Measurements from ENCODE around the gene CLK2. TPM values are rescaled to one million over a fixed set of nuclear protein-coding genes. Genes with fewer than 3 reads are reported as not detected.
"Not testable (repeated sequence)": the region's sequence is repeated elsewhere in the genome, so short reads cannot be mapped to it uniquely, and the experiment has no call there.

Gene CLK2
- total RNA-seq, 2 donors from 2014 or later = 90.7 to 106 TPM

- DNase-seq (ENCODE audit: low spot score in 2 of 2) (peak; percentile 70 to 82), ATAC-seq (peak; percentile 58 to 81)
- H3K27ac Mint-ChIP-seq = peak within 1 kb of the TSS; percentile 72 to 82
- peaks cover 5 to 15% of the 10 kb centered on the region in 2 donors for H3K36me3 Mint-ChIP-seq
- no peaks in the 10 kb centered on the region for H3K9me3 Mint-ChIP-seq
These were observed 17.9 kb downstream of the CLK2 start, which contains the start of gene ENTREP3 for GRCh38 chr1:155255243-155256007. TSS of gene ENTREP3 (minus strand) at chr1:155255483. CDS start at chr1:155254877, 606 bp downstream.

DNA sequence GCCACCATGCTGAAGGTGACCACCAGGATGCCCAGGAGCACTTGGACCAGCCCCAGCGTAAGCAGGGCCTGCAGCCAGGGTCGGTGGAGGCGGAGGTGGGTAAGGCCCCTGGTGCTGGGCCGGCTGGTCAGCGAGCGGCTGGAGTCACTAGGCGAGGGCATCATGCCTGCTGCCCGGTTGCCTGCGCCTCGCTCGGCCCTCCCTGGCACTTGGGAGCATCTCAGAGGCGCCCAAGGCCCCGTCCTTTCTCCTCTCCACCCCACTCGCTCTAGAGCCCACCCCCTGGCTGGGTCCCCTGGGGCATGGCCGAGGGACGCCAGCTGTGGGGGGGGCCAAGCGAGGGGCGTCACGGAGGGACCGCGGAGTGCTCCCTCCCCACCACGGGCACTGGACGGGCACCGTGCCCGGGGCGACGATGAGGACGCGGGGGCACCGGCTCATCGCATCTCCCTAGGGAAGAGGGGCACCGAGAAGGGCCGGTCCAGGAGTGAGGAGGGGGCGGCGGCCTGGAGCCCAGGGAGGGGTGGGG, 18.5 kb downstream of the CLK2 start:
- ATAC-seq (peak; percentile 1), DNase-seq (ENCODE audit: low spot score in 2 of 2) (no peak)
- peaks cover 0 to 11% of the 10 kb centered on the region in 2 donors for H3K36me3 Mint-ChIP-seq
- peak overlapping the region in 1 of 2 donors; percentile 82 for H3K27ac Mint-ChIP-seq
- H3K9me3 Mint-ChIP-seq = no peaks in the 10 kb centered on the region

DNA sequence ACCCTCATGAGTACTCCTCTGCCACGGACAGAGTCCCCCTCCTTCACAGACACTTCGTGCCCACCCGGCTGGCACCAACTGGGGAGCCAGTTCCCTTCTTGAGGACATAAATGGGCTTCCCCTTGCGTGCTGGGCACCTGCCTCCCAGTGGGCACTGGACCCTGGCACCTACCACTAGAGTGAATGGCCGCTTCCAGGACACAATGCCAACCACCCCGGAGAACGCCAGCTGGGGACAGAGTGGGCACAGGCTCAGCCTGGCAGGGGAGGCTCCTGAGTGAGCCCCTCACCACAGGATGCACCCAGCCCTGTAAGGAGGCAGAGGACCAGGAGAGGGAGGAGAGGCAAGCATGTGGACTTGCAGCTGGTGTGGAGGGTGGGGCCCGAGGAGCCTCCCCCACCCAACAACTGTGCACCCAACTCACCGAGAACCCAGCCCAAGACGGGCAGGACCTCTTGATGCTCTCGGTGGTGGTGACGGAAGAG, 19.0 kb downstream of the CLK2 start:
- DNase-seq (ENCODE audit: low spot score in 2 of 2) = no peak
- peak overlapping the region; percentile 56 to 72 for H3K27ac Mint-ChIP-seq
- no peaks in the 10 kb centered on the region for H3K9me3 Mint-ChIP-seq

DNA sequence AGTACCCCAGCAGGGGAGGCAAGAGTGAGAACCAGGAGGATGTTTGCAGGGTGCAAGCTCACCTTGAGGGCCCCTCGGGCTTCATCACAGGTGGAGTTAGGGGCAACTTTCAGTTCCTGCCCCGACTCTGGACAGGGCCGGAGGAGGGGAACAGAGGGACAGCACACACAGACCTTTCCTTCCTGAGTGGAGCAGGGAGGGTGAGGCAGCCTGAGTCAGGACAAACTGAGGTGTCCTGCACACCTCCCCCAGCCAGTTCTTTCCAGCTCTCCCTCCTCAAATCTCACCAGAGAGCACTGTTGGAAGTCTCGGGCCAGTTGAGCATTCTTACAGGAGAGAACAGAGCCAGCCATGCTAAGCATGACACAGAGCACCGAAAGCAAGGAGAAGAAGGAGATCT, 19.5 kb downstream of the CLK2 start:
- ATAC-seq (no peak), DNase-seq (ENCODE audit: low spot score in 2 of 2) (no peak)
- Mint-ChIP-seq H3K9me3 (no peaks in the 10 kb centered on the region), H3K36me3 (peaks cover 0 to 11% of the 10 kb centered on the region in 2 donors), H3K27ac (peak overlapping the region in 1 of 2 donors; percentile 56)

More for the DNA sequence above, 19.0 kb downstream of the CLK2 start:
- peaks cover 0 to 11% of the 10 kb centered on the region in 2 donors for H3K36me3 Mint-ChIP-seq
- ATAC-seq = no peak

GRCh38 chr1:155253208-155253607, 20.1 kb downstream of the CLK2 start:
- H3K36me3 Mint-ChIP-seq = peaks cover 0 to 11% of the 10 kb centered on the region in 2 donors
- DNase-seq (ENCODE audit: low spot score in 2 of 2) = no peak

GRCh38 chr1:155251566-155251965, 21.7 kb downstream of the CLK2 start:
- ATAC-seq = no peak

More at GRCh38 chr1:155253208-155253607, 20.1 kb downstream of the CLK2 start:
- ATAC-seq = no peak
- Mint-ChIP-seq H3K27ac (peak overlapping the region; percentile 11 to 56), H3K9me3 (no peaks in the 10 kb centered on the region)

GRCh38 chr1:155250633-155251449, 22.5 kb downstream of the CLK2 start:
- H3K27ac Mint-ChIP-seq = peak overlapping the region in 1 of 2 donors; percentile 57
- ATAC-seq (peak; percentile 93 to 97), DNase-seq (ENCODE audit: low spot score in 2 of 2) (peak; percentile 92 to 100)
- peaks cover 0 to 6% of the 10 kb centered on the region in 2 donors for H3K36me3 Mint-ChIP-seq
- peaks cover 0 to 3% of the 10 kb centered on the region in 2 donors for H3K9me3 Mint-ChIP-seq

More at GRCh38 chr1:155251566-155251965, 21.7 kb downstream of the CLK2 start:
- H3K36me3 Mint-ChIP-seq = peaks cover 0 to under 1% of the 10 kb centered on the region in 2 donors
- no peak overlapping the region for H3K27ac Mint-ChIP-seq
- no peaks in the 10 kb centered on the region for H3K9me3 Mint-ChIP-seq
- no peak for DNase-seq (ENCODE audit: low spot score in 2 of 2)

GRCh38 chr1:155250246-155250632, 23.1 kb downstream of the CLK2 start:
- Mint-ChIP-seq H3K27ac (peak overlapping the region; percentile 50 to 57), H3K36me3 (peaks cover 0 to 9% of the 10 kb centered on the region in 2 donors), H3K9me3 (peaks cover 0 to 6% of the 10 kb centered on the region in 2 donors)
- no peak for DNase-seq (ENCODE audit: low spot score in 2 of 2)
- ATAC-seq = peak in 1 of 2 donors; percentile 27

DNA sequence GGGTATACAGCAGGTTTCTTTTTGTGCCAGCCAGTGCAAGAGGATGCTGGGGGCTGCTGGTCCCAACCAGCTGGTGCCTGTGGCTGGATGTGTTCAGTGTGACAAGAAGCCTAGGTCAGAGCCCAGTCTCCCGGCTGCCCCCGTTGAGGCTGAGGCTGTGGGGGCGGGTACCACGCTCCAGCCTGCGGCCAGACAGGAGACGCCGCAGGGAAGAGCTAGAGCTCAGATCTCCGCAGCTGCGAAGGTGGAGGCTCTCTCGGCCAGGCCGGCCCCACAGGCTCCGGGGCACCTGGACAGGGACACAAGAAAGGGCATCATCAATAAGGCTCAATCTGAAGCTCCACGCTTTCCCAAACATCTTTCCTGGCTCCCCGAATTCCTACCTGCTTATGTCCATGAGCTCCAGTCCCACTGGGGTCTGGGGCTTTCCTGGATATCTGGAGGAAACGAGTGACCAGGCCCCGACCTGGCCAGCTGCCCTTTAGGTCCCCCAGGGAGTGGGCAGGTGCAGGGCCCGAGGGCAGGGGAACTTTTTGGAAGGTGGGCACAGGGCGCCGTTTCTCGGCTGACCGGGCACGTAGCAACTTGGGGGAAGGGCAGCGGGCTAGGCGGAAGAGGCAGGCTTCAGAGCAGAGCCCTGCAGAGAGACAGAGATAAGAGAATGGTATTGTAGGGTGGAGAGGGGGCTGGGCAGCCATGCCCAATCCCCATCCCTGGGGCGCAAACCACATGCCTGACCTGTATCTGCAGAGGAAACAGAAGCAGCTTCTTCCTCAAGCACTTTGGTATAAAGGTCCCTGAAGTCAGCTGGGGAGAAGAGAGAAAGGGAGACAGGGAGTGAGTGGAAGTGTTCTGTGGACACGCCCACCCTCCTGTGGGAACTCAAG, 25.4 kb downstream of the CLK2 start:
- DNase-seq (ENCODE audit: low spot score in 2 of 2) = no peak

GRCh38 chr1:155246796-155247195, 26.5 kb downstream of the CLK2 start:
- peak overlapping the region in 1 of 2 donors; percentile 13 for H3K27ac Mint-ChIP-seq
- ATAC-seq; DNase-seq (ENCODE audit: low spot score in 2 of 2): not testable (repeated sequence)

More for the DNA sequence above, 25.4 kb downstream of the CLK2 start:
- ATAC-seq = no peak
- Mint-ChIP-seq H3K27ac (no peak overlapping the region), H3K9me3 (peaks cover 0 to 6% of the 10 kb centered on the region in 2 donors), H3K36me3 (peaks cover 11 to 16% of the 10 kb centered on the region in 2 donors)

DNA sequence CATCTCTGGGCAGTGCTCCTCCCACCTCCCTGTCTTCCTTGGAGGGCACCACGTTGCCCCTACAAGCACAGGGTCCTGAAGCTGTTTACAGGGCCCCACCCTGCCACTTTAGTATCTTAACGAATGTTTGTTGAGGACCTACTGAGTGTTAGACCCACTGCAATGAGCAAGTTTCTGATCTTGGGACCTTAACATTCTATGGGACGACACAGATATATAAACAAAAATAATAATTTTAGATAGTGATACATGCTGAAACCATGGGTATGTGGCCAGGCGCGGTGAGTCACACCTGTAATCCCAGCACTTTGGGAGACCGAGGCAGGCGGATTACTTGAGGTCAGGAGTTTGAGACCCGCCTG, 28.2 kb downstream of the CLK2 start:
- ATAC-seq = no peak
- Mint-ChIP-seq H3K27ac (peak overlapping the region; percentile 83 to 86), H3K36me3 (peaks cover 15 to 16% of the 10 kb centered on the region in 2 donors), H3K9me3 (peaks cover 0 to 6% of the 10 kb centered on the region in 2 donors)
- DNase-seq (ENCODE audit: low spot score in 2 of 2) = no peak

More at GRCh38 chr1:155246796-155247195, 26.5 kb downstream of the CLK2 start:
- peaks cover 11 to 16% of the 10 kb centered on the region in 2 donors for H3K36me3 Mint-ChIP-seq
- not testable (repeated sequence) for H3K9me3 Mint-ChIP-seq

DNA sequence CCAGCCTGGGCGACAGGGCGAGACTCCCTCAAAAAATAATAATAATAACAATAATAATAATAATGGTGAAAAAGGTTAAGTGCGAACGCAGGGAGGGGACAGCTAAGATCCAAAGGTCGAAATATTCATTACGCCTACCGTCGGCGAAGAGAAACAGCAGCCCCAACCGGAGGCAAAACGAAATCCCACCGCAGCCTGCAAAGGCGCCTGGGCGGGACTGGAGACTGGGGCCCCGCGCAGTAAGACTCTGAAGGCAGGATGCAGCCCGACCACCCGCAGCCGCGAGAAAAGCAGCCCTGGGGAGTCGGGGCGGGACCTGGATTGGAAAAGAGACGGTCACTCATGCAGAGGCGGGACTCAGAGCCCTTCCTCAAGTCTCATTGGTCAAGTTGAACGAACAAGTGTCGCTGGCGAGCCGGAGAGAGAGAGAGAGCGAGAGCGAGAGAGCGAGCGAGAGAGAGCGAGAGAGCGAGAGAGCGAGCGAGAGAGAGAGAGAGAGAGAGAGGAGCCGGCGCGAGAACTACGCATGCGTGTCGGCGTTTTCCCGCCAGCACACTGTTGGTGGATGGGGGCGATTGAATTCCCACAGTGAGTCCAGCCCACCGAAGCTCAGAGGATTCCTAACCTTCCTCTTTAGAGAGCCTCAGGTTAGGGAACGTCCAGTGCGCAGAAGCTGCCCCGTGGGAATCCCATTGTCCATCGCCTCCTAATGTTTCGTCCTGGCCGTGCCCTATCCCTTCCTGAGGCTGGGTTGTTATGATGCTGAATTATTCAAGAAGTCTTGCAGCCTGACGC, 28.7 kb downstream of the CLK2 start:
- DNase-seq (ENCODE audit: low spot score in 2 of 2) (peak; percentile 95 to 97), ATAC-seq (peak; percentile 89 to 97)
- H3K36me3 Mint-ChIP-seq = peaks cover 15 to 16% of the 10 kb centered on the region in 2 donors
- peaks cover 0 to 6% of the 10 kb centered on the region in 2 donors for H3K9me3 Mint-ChIP-seq
- H3K27ac Mint-ChIP-seq = peak overlapping the region; percentile 86 to 95

- peaks cover 15 to 16% of the 10 kb centered on the region in 2 donors for H3K36me3 Mint-ChIP-seq
- ATAC-seq (no peak), DNase-seq (ENCODE audit: low spot score in 2 of 2) (no peak)
- peak overlapping the region in 1 of 2 donors; percentile 86 for H3K27ac Mint-ChIP-seq
- peaks cover 0 to 6% of the 10 kb centered on the region in 2 donors for H3K9me3 Mint-ChIP-seq
These were observed 30.4 kb downstream of the CLK2 start for GRCh38 chr1:155242805-155243358.

DNA sequence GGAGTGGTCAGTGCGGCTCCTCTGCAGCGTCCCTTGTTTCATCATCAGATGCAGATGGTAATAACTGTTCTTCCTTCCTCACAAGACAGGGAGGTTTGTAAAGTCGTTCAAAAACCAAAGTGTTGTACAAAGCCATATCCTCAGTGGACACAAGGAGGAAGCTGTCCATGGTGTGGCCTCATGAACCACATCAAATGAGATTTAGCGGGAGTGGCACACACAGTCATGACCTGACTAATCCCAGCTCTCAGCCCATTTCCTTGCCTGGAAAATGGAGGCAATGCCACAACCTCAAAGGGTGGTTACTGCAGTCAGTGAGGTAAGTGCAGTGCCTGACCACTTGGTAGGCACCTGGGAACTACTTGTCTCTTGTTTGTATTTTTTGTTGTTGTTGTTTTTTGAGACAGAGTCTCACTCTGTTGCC, 31.5 kb downstream of the CLK2 start:
- DNase-seq (ENCODE audit: low spot score in 2 of 2) = peak in 1 of 2 donors; percentile 75
- Mint-ChIP-seq H3K36me3 (peaks cover 16 to 23% of the 10 kb centered on the region in 2 donors), H3K9me3 (peaks cover 0 to 6% of the 10 kb centered on the region in 2 donors), H3K27ac (peak overlapping the region in 1 of 2 donors; percentile 86)
- ATAC-seq = peak in 1 of 2 donors; percentile 55

Data from activated naive CD4-positive, alpha-beta T cell treated with anti-CD3 and anti-CD28 coated beads, Interleukin-2, amount 50 U/mL, for 72 hours (primary cell).